ENCODE measurements around the gene MAG.
"Not testable (repeated sequence)": the region's sequence is repeated elsewhere in the genome, so short reads cannot be mapped to it uniquely, and the experiment has no call there.

The MAG gene

DNA sequence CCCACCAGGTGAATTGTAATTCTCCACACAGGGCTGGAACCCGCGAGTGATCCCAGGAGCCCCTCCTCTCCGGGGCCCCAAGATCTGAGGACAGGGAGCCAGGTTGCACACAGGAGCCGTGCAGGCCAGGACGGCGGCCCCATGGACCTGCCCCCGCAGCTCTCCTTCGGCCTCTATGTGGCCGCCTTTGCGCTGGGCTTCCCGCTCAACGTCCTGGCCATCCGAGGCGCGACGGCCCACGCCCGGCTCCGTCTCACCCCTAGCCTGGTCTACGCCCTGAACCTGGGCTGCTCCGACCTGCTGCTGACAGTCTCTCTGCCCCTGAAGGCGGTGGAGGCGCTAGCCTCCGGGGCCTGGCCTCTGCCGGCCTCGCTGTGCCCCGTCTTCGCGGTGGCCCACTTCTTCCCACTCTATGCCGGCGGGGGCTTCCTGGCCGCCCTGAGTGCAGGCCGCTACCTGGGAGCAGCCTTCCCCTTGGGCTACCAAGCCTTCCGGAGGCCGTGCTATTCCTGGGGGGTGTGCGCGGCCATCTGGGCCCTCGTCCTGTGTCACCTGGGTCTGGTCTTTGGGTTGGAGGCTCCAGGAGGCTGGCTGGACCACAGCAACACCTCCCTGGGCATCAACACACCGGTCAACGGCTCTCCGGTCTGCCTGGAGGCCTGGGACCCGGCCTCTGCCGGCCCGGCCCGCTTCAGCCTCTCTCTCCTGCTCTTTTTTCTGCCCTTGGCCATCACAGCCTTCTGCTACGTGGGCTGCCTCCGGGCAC is 59.6 kb downstream of the MAG start:
- Histone ChIP-seq H3K36me3 (ENCODE audit: control insufficient read depth in 2 of 2, insufficient read depth in 2 of 2, low read length in 2 of 2) (no peaks in the 10 kb centered on the region), H3K27me3 (ENCODE audit: control insufficient read depth in 2 of 2, insufficient read depth in 2 of 2, low read length in 2 of 2) (peaks cover 0 to 2% of the 10 kb centered on the region in 2 donors), H3K27ac (ENCODE audit: low read depth in 2 of 2, low read length in 2 of 2) (no peak overlapping the region), H3K4me1 (ENCODE audit: control insufficient read depth in 2 of 2, insufficient read depth in 2 of 2, low read length in 2 of 2) (peaks cover 0 to 2% of the 10 kb centered on the region in 2 donors), H3K9me3 (ENCODE audit: control insufficient read depth in 2 of 2, low read length in 2 of 2) (no peaks in the 10 kb centered on the region), H3K9ac (ENCODE audit: low read depth in 1 of 2, low read length in 2 of 2) (no peak overlapping the region), H3K4me3 (ENCODE audit: low read length in 2 of 2) (no peak overlapping the region)

DNA sequence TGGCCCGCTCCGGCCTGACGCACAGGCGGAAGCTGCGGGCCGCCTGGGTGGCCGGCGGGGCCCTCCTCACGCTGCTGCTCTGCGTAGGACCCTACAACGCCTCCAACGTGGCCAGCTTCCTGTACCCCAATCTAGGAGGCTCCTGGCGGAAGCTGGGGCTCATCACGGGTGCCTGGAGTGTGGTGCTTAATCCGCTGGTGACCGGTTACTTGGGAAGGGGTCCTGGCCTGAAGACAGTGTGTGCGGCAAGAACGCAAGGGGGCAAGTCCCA is 60.2 kb downstream of the MAG start:
- H3K36me3 ChIP-seq (ENCODE audit: control insufficient read depth in 2 of 2, insufficient read depth in 2 of 2, low read length in 2 of 2) = no peaks in the 10 kb centered on the region
- H3K9ac ChIP-seq (ENCODE audit: low read depth in 1 of 2, low read length in 2 of 2) = no peak overlapping the region
- peaks cover 0 to 2% of the 10 kb centered on the region in 2 donors for H3K4me1 ChIP-seq (ENCODE audit: control insufficient read depth in 2 of 2, insufficient read depth in 2 of 2, low read length in 2 of 2)
- H3K27me3 ChIP-seq (ENCODE audit: control insufficient read depth in 2 of 2, insufficient read depth in 2 of 2, low read length in 2 of 2) = peaks cover 0 to 2% of the 10 kb centered on the region in 2 donors
- no peak overlapping the region for H3K27ac ChIP-seq (ENCODE audit: low read depth in 2 of 2, low read length in 2 of 2)
- H3K4me3 ChIP-seq (ENCODE audit: low read length in 2 of 2) = no peak overlapping the region
- no peaks in the 10 kb centered on the region for H3K9me3 ChIP-seq (ENCODE audit: control insufficient read depth in 2 of 2, low read length in 2 of 2)

DNA sequence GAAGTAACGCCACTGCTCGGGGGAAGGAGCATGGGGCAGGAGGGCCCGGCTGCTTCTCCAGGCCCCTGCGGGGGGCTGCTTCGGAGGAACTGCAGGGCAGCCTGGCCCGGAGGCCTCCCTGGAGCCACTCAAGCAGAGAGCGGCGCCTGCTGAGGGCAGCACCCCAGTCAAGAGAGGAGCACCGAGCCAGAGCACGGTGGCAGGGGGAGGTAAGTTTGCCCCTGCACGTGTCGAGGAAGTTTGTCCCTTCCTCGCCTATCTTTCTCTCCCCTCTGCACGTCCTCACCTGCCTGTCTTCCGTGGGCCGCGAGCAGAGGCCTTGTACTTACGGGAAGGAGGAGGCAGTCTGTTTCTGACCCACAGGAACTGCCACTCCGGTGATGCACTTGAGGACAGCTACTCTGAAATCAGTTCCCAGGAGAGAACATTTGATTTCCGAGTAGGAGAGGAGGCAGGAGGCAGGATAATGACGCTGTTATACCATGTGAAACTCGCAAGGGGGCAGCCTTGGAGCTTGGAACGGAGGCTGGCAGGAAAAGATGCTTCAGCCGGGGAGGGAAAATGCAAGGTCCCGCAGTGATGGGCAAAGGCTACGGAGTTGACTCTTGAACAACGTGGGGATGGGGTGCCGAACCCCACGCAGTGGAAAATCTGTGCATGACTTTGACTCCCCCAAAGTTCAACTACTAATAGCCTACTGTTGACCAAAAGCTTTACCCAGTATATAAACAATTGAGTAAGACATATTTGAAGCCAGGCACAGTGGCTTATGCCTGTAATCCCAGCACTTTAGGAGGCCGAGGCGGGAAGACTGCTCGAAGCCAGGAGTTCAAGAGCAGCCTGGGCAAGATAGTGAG is 60.7 kb downstream of the MAG start:
- peaks cover 0 to 2% of the 10 kb centered on the region in 2 donors for H3K27me3 ChIP-seq (ENCODE audit: control insufficient read depth in 2 of 2, insufficient read depth in 2 of 2, low read length in 2 of 2)
- H3K36me3 ChIP-seq (ENCODE audit: control insufficient read depth in 2 of 2, insufficient read depth in 2 of 2, low read length in 2 of 2) = no peaks in the 10 kb centered on the region
- H3K9me3 ChIP-seq (ENCODE audit: control insufficient read depth in 2 of 2, low read length in 2 of 2) = no peaks in the 10 kb centered on the region
- H3K4me3 ChIP-seq (ENCODE audit: low read length in 2 of 2) = no peak overlapping the region
- H3K9ac ChIP-seq (ENCODE audit: low read depth in 1 of 2, low read length in 2 of 2) = no peak overlapping the region
- H3K4me1 ChIP-seq (ENCODE audit: control insufficient read depth in 2 of 2, insufficient read depth in 2 of 2, low read length in 2 of 2) = peaks cover 0 to 2% of the 10 kb centered on the region in 2 donors
- no peak overlapping the region for H3K27ac ChIP-seq (ENCODE audit: low read depth in 2 of 2, low read length in 2 of 2)

DNA sequence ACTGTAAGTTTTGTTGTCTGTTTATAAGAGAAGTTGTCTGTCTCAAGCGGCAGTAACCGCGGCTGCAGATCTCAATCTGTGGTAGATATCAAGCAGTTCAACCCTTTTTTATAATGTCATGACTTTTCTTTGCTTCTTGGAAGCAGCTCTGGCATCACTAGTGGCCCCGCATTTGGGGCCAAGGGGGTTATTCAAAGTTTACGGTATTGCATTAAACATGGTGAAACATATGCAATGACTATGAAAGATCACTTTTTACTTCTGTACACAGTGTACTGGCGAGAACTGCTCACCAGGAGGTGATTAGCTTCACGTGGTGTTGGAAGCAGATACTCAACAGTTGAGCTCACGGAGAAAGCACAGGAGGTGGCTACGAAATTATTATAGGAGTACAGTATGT is 61.7 kb downstream of the MAG start:
- Histone ChIP-seq H3K27ac (ENCODE audit: low read depth in 2 of 2, low read length in 2 of 2) (no peak overlapping the region), H3K9ac (ENCODE audit: low read depth in 1 of 2, low read length in 2 of 2) (no peak overlapping the region), H3K4me3 (ENCODE audit: low read length in 2 of 2) (no peak overlapping the region), H3K4me1 (ENCODE audit: control insufficient read depth in 2 of 2, insufficient read depth in 2 of 2, low read length in 2 of 2) (no peaks in the 10 kb centered on the region), H3K9me3 (ENCODE audit: control insufficient read depth in 2 of 2, low read length in 2 of 2) (no peaks in the 10 kb centered on the region), H3K27me3 (ENCODE audit: control insufficient read depth in 2 of 2, insufficient read depth in 2 of 2, low read length in 2 of 2) (no peaks in the 10 kb centered on the region), H3K36me3 (ENCODE audit: control insufficient read depth in 2 of 2, insufficient read depth in 2 of 2, low read length in 2 of 2) (no peaks in the 10 kb centered on the region)

DNA sequence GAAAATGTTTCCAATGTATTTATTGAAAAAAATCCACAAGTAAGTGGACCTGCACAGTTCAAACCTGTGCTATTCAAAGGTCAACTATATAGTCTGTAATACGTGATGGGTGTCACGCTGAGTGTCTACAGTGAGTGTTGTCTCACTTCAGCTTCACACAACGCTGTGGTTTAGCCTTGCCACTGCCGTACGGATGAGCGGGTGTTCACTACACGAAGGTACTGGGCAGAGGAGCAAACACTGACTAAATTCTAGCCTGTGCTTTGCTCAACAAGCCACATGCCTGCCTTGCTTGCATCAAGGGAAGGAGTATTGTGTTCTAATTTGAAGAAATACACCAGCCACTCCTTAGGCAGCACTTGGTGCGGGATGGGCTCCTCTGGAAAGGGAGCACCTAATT is 62.9 kb downstream of the MAG start:
- no peaks in the 10 kb centered on the region for H3K27me3 ChIP-seq (ENCODE audit: control insufficient read depth in 2 of 2, insufficient read depth in 2 of 2, low read length in 2 of 2)
- H3K9me3 ChIP-seq (ENCODE audit: control insufficient read depth in 2 of 2, low read length in 2 of 2) = no peaks in the 10 kb centered on the region
- H3K36me3 ChIP-seq (ENCODE audit: control insufficient read depth in 2 of 2, insufficient read depth in 2 of 2, low read length in 2 of 2) = no peaks in the 10 kb centered on the region
- H3K27ac ChIP-seq (ENCODE audit: low read depth in 2 of 2, low read length in 2 of 2) = no peak overlapping the region
- no peak overlapping the region for H3K9ac ChIP-seq (ENCODE audit: low read depth in 1 of 2, low read length in 2 of 2)
- no peaks in the 10 kb centered on the region for H3K4me1 ChIP-seq (ENCODE audit: control insufficient read depth in 2 of 2, insufficient read depth in 2 of 2, low read length in 2 of 2)
- no peak overlapping the region for H3K4me3 ChIP-seq (ENCODE audit: low read length in 2 of 2)

DNA sequence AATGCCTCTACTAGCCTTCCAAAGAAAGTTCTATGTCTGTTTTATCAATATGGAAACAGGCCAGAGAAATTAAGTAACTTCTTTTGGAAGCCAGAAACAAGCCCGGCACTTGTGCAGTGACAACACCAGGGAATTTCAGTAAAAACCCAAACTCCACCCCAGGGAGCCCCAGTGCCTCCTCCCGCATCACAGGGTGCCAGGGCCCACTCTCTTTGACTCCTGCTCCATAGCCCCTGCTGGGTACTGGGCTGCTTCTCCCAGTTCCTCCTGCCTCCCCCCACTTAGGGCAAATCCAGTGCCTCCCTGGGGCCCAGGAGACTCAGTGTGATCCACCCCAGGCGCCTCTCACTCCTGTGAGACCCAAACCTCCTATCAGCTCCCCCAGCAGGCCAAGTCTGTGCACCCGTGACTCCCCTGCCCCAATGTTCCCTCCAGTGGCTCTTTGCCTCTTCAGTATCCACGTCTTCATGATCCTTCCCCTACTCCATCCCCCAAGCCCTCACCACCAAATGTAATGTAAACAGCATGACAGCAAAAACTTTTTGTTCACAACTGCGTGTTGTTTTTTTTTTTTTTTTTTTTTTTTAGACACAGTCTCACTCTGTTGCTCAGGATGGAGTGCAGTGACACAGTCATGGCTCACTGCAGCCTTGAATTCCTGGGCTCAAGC is 64.0 kb downstream of the MAG start:
- Histone ChIP-seq H3K9ac (ENCODE audit: low read depth in 1 of 2, low read length in 2 of 2) (no peak overlapping the region), H3K9me3 (ENCODE audit: control insufficient read depth in 2 of 2, low read length in 2 of 2) (no peaks in the 10 kb centered on the region), H3K36me3 (ENCODE audit: control insufficient read depth in 2 of 2, insufficient read depth in 2 of 2, low read length in 2 of 2) (no peaks in the 10 kb centered on the region), H3K4me1 (ENCODE audit: control insufficient read depth in 2 of 2, insufficient read depth in 2 of 2, low read length in 2 of 2) (no peaks in the 10 kb centered on the region), H3K4me3 (ENCODE audit: low read length in 2 of 2) (no peak overlapping the region), H3K27ac (ENCODE audit: low read depth in 2 of 2, low read length in 2 of 2) (no peak overlapping the region), H3K27me3 (ENCODE audit: control insufficient read depth in 2 of 2, insufficient read depth in 2 of 2, low read length in 2 of 2) (no peaks in the 10 kb centered on the region)

DNA sequence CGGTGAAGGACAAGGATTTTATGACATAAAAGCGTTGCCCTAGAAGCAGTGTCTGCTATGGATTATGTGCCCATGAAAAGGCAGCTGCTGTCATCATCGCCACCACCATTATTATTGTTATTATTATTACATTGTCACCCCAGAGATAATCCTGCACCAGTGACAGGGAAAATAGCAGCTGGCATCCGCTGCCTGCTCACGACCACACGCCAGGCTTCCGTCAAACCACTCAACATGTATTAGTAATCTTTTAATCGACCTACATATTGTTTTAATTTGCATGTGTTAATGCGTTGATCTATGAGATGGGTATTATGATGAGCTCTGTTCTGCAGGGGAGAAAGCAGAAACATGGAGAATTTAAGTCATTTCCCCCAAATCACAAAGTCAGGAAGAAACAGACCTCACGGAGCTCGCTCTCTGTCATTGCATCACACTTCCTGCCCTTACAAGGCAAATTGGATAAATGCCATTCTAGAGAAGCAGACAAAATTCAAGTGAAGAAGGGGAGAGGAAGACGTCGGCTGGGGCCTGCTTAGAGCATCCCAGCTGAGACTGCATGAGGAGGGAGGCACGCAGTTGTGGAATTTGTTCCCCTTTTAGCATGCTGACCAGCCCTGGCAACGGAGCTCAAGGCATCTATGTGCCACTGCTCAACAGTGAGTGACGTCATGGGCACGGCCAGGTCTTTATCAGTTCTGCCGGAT is 66.1 kb downstream of the MAG start, which contains the start of gene FFAR3:
Gene FFAR3 (plus strand): TSS at position 594 of the 707 bp plus-strand sequence. CDS start 431 bp downstream, outside the sequence.
- Histone ChIP-seq H3K4me3 (ENCODE audit: low read length in 2 of 2) (no peak within 1 kb of the TSS), H3K36me3 (ENCODE audit: control insufficient read depth in 2 of 2, insufficient read depth in 2 of 2, low read length in 2 of 2) (no peaks in the 10 kb centered on the region), H3K27me3 (ENCODE audit: control insufficient read depth in 2 of 2, insufficient read depth in 2 of 2, low read length in 2 of 2) (no peaks in the 10 kb centered on the region), H3K27ac (ENCODE audit: low read depth in 2 of 2, low read length in 2 of 2) (no peak within 1 kb of the TSS), H3K9ac (ENCODE audit: low read depth in 1 of 2, low read length in 2 of 2) (no peak within 1 kb of the TSS), H3K4me1 (ENCODE audit: control insufficient read depth in 2 of 2, insufficient read depth in 2 of 2, low read length in 2 of 2) (no peaks in the 10 kb centered on the region), H3K9me3 (ENCODE audit: control insufficient read depth in 2 of 2, low read length in 2 of 2) (no peaks in the 10 kb centered on the region)

DNA sequence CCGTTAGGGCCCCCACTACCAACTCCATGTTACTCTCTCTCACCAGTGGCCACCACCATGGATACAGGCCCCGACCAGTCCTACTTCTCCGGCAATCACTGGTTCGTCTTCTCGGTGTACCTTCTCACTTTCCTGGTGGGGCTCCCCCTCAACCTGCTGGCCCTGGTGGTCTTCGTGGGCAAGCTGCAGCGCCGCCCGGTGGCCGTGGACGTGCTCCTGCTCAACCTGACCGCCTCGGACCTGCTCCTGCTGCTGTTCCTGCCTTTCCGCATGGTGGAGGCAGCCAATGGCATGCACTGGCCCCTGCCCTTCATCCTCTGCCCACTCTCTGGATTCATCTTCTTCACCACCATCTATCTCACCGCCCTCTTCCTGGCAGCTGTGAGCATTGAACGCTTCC is 66.9 kb downstream of the MAG start:
- not testable (repeated sequence) for H3K4me1 ChIP-seq (ENCODE audit: control insufficient read depth in 2 of 2, insufficient read depth in 2 of 2, low read length in 2 of 2); H3K9ac ChIP-seq (ENCODE audit: low read depth in 1 of 2, low read length in 2 of 2); H3K27ac ChIP-seq (ENCODE audit: low read depth in 2 of 2, low read length in 2 of 2); H3K27me3 ChIP-seq (ENCODE audit: control insufficient read depth in 2 of 2, insufficient read depth in 2 of 2, low read length in 2 of 2); H3K9me3 ChIP-seq (ENCODE audit: control insufficient read depth in 2 of 2, low read length in 2 of 2); H3K4me3 ChIP-seq (ENCODE audit: low read length in 2 of 2); H3K36me3 ChIP-seq (ENCODE audit: control insufficient read depth in 2 of 2, insufficient read depth in 2 of 2, low read length in 2 of 2)

DNA sequence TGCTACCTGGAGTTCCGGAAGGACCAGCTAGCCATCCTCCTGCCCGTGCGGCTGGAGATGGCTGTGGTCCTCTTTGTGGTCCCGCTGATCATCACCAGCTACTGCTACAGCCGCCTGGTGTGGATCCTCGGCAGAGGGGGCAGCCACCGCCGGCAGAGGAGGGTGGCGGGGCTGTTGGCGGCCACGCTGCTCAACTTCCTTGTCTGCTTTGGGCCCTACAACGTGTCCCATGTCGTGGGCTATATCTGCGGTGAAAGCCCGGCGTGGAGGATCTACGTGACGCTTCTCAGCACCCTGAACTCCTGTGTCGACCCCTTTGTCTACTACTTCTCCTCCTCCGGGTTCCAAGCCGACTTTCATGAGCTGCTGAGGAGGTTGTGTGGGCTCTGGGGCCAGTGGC is 67.4 kb downstream of the MAG start:
- H3K4me3 ChIP-seq (ENCODE audit: low read length in 2 of 2); H3K4me1 ChIP-seq (ENCODE audit: control insufficient read depth in 2 of 2, insufficient read depth in 2 of 2, low read length in 2 of 2); H3K27ac ChIP-seq (ENCODE audit: low read depth in 2 of 2, low read length in 2 of 2); H3K9ac ChIP-seq (ENCODE audit: low read depth in 1 of 2, low read length in 2 of 2); H3K36me3 ChIP-seq (ENCODE audit: control insufficient read depth in 2 of 2, insufficient read depth in 2 of 2, low read length in 2 of 2); H3K9me3 ChIP-seq (ENCODE audit: control insufficient read depth in 2 of 2, low read length in 2 of 2); H3K27me3 ChIP-seq (ENCODE audit: control insufficient read depth in 2 of 2, insufficient read depth in 2 of 2, low read length in 2 of 2): not testable (repeated sequence)

DNA sequence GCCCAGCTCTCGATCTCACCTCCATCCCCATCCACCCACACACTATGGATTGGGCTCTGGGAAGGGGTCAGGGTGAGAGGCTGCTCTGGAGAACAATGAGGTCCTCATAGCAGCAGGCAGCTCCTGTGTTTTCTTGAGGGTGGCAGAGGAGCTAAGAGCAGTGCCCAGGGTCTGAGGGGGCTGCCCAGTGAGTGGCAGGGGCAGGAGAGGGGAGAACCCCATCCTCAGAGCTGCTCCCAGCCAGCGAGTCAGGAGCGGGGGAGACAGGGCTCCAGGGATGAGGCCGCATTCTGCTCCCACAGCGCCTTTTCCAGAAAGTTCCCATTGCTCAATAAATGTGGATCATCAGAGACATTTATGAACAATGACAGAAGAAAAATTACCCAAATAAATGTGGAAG is 68.1 kb downstream of the MAG start:
- H3K4me3 ChIP-seq (ENCODE audit: low read length in 2 of 2); H3K27ac ChIP-seq (ENCODE audit: low read depth in 2 of 2, low read length in 2 of 2); H3K9me3 ChIP-seq (ENCODE audit: control insufficient read depth in 2 of 2, low read length in 2 of 2); H3K9ac ChIP-seq (ENCODE audit: low read depth in 1 of 2, low read length in 2 of 2); H3K27me3 ChIP-seq (ENCODE audit: control insufficient read depth in 2 of 2, insufficient read depth in 2 of 2, low read length in 2 of 2); H3K4me1 ChIP-seq (ENCODE audit: control insufficient read depth in 2 of 2, insufficient read depth in 2 of 2, low read length in 2 of 2); H3K36me3 ChIP-seq (ENCODE audit: control insufficient read depth in 2 of 2, insufficient read depth in 2 of 2, low read length in 2 of 2): not testable (repeated sequence)
